ENCODE data around the gene NCKAP5.

DNA sequence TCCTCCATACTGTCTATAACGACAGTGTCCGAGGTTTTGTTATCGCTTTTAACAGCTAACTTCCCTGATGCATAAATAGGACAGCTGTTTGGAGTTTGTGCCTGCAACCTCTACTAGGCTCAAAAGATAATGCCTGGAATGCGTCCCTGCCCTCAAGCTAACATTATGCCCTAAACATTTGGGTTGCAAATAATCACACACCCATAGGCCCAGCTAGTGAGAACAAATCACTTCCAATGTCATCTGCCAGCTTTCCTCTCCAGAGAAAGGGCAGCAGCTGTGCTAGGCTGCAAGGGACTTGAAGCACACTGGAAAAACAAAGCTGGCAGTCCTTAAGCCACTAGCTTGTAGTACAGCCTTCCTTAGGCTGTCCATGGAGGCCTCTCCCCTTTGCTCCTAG, 696.4 kb downstream of the NCKAP5 start:
- TF ChIP-seq EZH2 (IDR thresholded peaks at IDR 0.05; ENCODE audit: insufficient read depth, poor library complexity, severe bottlenecking): no peak
- TF ChIP-seq EZH2phosphoT487 (IDR thresholded peaks at IDR 0.05; ENCODE audit: insufficient read depth, low read depth): no peak

Measured in GM23248 (cell line).